Measurements from ENCODE around the gene CPNE9. TPM values are rescaled to one million over a fixed set of nuclear protein-coding genes. Genes with fewer than 3 reads are reported as not detected.

CPNE9 gene
- total RNA-seq, 1 donor from 2014 or later, result 0.44 TPM

- Histone ChIP-seq H3K27ac (no peak overlapping the region), H3K9me3 (no peaks in the 10 kb centered on the region), H3K27me3 (ENCODE audit: low read depth) (no peaks in the 10 kb centered on the region), H3K4me1 (peaks cover 5% of the 10 kb centered on the region), H3K36me3 (no peaks in the 10 kb centered on the region), H3K4me3 (no peak overlapping the region)
- DNase-seq, result peak; percentile 74
- TF ChIP-seq, protein P1, sequence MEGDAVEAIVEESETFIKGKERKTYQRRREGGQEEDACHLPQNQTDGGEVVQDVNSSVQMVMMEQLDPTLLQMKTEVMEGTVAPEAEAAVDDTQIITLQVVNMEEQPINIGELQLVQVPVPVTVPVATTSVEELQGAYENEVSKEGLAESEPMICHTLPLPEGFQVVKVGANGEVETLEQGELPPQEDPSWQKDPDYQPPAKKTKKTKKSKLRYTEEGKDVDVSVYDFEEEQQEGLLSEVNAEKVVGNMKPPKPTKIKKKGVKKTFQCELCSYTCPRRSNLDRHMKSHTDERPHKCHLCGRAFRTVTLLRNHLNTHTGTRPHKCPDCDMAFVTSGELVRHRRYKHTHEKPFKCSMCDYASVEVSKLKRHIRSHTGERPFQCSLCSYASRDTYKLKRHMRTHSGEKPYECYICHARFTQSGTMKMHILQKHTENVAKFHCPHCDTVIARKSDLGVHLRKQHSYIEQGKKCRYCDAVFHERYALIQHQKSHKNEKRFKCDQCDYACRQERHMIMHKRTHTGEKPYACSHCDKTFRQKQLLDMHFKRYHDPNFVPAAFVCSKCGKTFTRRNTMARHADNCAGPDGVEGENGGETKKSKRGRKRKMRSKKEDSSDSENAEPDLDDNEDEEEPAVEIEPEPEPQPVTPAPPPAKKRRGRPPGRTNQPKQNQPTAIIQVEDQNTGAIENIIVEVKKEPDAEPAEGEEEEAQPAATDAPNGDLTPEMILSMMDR (IDR thresholded peaks at IDR 0.05), result peak; percentile 67
- intact Hi-C loops (cut with DNase I), result no loop called here
- peak; percentile 94 to 95 for ATAC-seq
Observed at GRCh38 chr3:9715764-9716437, 12.3 kb downstream of the CPNE9 start.

- ATAC-seq, result peak; percentile 15 to 49
- Histone ChIP-seq H3K4me3 (no peak overlapping the region), H3K36me3 (no peaks in the 10 kb centered on the region), H3K9me3 (no peaks in the 10 kb centered on the region), H3K27ac (no peak overlapping the region), H3K27me3 (ENCODE audit: low read depth) (no peaks in the 10 kb centered on the region), H3K4me1 (peaks cover 5% of the 10 kb centered on the region)
- TF ChIP-seq, protein P1 (IDR thresholded peaks at IDR 0.05), result no peak
- intact Hi-C loops (cut with DNase I), result no loop called here
- DNase-seq, result no peak
Observed at GRCh38 chr3:9716801-9717555, 13.3 kb downstream of the CPNE9 start.

GRCh38 chr3:9717563-9717962, 13.9 kb downstream of the CPNE9 start:
- Histone ChIP-seq H3K27me3 (ENCODE audit: low read depth) (no peaks in the 10 kb centered on the region), H3K4me3 (no peak overlapping the region), H3K27ac (no peak overlapping the region), H3K9me3 (no peaks in the 10 kb centered on the region), H3K4me1 (peaks cover 5% of the 10 kb centered on the region), H3K36me3 (no peaks in the 10 kb centered on the region)
- ATAC-seq, result no peak
- intact Hi-C loops (cut with DNase I), result no loop called here
- no peak for DNase-seq
- TF ChIP-seq, protein P1 (IDR thresholded peaks at IDR 0.05), result no peak

GRCh38 chr3:9718118-9718517, 14.5 kb downstream of the CPNE9 start:
- TF ChIP-seq, protein P1 (IDR thresholded peaks at IDR 0.05), result no peak
- Histone ChIP-seq H3K36me3 (no peaks in the 10 kb centered on the region), H3K4me1 (peaks cover 5% of the 10 kb centered on the region), H3K4me3 (no peak overlapping the region), H3K9me3 (no peaks in the 10 kb centered on the region), H3K27ac (no peak overlapping the region), H3K27me3 (ENCODE audit: low read depth) (no peaks in the 10 kb centered on the region)
- DNase-seq, result no peak
- ATAC-seq, result no peak
- intact Hi-C loops (cut with DNase I), result no loop called here

GRCh38 chr3:9721015-9721699, 17.5 kb downstream of the CPNE9 start:
- no peaks in the 10 kb centered on the region for H3K36me3 ChIP-seq
- no peak for ATAC-seq
- no peak overlapping the region for H3K4me3 ChIP-seq
- no peak for DNase-seq
- H3K9me3 ChIP-seq, result no peaks in the 10 kb centered on the region
- no peaks in the 10 kb centered on the region for H3K27me3 ChIP-seq (ENCODE audit: low read depth)
- H3K4me1 ChIP-seq, result peaks cover 2% of the 10 kb centered on the region
- intact Hi-C loops (cut with DNase I), result no loop called here
- no peak overlapping the region for H3K27ac ChIP-seq
- TF ChIP-seq, protein P1 (IDR thresholded peaks at IDR 0.05), result no peak

Measured in lower lobe of right lung (tissue), 2 donors.